Sciatic nerve (tissue), 2 donors: Measurements from ENCODE around the gene ZCCHC13. TPM values are rescaled to one million over a fixed set of nuclear protein-coding genes. Genes with fewer than 3 reads are reported as not detected.
"Not testable (repeated sequence)": the region's sequence is repeated elsewhere in the genome, so short reads cannot be mapped to it uniquely, and the experiment has no call there.

Source experiments
- ATAC-seq: fragments of 200-7000 bp; cut with Tn5 transposase; one replicate; pipeline ENCODE4 v1.9.1; 2020; ENCODE audit warnings: mild to moderate bottlenecking, moderate library complexity
- DNase-seq: peaks from one replicate; pipeline ENCODE4 v3.0.0-alpha.2; 2020; ENCODE audit warnings: low spot score
- intact Hi-C: fragments of 100-400 bp; cut with DNase I; formaldehyde crosslinking; loops from one replicate; pipeline ENCODE4 v1.14.2; 2022
- microRNA-seq: library from miRNA; unstranded; fragments of <30 nt; microRNA quantifications from one replicate; pipeline ENCODE4 v1.2.0, GENCODE V29; 2020
- total RNA-seq: library from RNA; stranded (reverse); fragmentation: NEBNext Ultra II Directional; extraction: Animal tissue kit (Norgen Biotek cat#: 25700); gene quantifications from one replicate; pipeline ENCODE4 v1.2.1, GENCODE V29; 2021
- donor health status: DM: no; HTN: no; CAD: no.
- donor health status: DM: no; HTN: no; CAD: no.

ZCCHC13 gene
- total RNA-seq, 1 donor from 2014 or later = not detected

DNA sequence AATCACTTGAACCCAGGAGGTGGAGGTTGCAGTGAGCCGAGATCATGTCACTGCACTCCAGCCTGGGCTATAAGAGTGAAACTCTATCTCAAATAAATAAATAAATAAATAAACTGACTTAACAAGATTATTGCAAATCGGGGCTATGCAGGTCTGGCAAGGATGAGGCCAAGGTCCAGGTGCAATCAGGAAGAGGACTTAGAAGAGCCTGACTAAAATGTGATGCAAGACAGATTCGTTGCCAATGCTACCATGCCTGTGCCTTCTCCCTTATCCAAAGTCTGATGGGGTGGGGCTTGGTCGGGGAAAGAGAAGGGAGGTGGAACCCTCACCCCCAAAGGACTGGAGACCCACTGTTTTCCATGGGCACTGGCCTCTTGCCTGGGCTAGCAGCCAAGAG is 14.7 kb downstream of the ZCCHC13 start:
- no peak for ATAC-seq
- no peak for DNase-seq
- intact Hi-C loops = no loop called here

GRCh38 chrX:74319321-74319720 is 15.3 kb downstream of the ZCCHC13 start:
- intact Hi-C loops, DNase-seq, ATAC-seq: not testable (repeated sequence)

- intact Hi-C loops = no loop called here
- DNase-seq (no peak), ATAC-seq (no peak)
Measured at GRCh38 chrX:74321191-74321590, 17.2 kb downstream of the ZCCHC13 start.

GRCh38 chrX:74324131-74324530 is 20.2 kb downstream of the ZCCHC13 start:
- intact Hi-C loops = no loop called here
- DNase-seq (no peak), ATAC-seq (no peak)

DNA sequence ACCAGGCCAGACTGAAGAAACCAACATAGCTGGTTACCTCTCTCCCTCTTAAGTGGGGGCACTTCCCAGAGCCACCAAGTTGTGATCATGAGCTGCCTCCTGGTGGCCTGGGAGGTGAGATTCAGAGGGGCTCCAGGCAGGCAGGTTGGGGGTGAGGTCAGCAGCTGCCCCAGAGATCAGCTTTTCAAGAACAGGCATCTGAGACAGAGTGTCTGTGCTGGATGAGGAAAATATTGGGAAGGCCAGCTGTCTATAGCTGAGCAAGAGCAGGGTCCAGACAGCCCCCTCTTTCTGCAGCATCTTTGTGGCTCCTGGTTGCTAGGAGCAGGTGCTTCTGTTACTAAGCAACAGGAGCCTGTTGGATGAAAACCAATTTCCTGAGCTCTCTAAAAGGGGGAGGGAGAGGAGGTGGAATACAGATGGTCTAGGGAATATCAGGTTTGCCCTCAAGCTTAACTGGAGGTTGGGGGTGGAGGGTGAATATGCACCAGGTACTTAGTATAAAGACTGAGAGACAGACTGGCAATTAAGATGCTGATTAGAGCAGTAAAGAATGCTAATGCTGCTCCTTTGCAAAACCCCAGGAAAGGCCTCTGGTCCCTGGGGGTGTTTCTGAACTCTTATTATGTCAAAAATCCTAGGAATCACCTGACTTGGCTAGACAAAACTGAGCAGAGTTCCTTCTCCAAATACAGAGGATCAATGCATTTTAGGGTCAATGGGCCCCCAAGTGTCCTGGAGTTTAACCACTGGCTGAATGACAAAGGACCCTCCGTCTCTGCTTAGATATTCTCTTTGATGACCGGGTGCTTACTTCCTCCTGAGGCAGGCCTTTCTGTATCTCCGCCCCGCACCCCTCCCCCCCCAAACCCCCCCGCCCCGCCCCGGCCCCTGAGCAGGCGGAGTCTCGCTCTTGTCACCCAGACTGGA is 21.4 kb downstream of the ZCCHC13 start:
- ATAC-seq (no peak), DNase-seq (no peak)
- intact Hi-C loops = no loop called here

GRCh38 chrX:74338852-74339251 is 34.9 kb downstream of the ZCCHC13 start:
- no peak for ATAC-seq
- intact Hi-C loops = no loop called here
- DNase-seq = no peak

GRCh38 chrX:74340051-74340450 is 36.1 kb downstream of the ZCCHC13 start:
- intact Hi-C loops = no loop called here
- no peak for DNase-seq
- no peak for ATAC-seq

GRCh38 chrX:74342211-74342610 is 38.2 kb downstream of the ZCCHC13 start:
- ATAC-seq, intact Hi-C loops, DNase-seq: not testable (repeated sequence)

- ATAC-seq (peak; percentile 78), DNase-seq (no peak)
- intact Hi-C loops = no loop called here
Measured at GRCh38 chrX:74343343-74344279, 39.6 kb downstream of the ZCCHC13 start.

- intact Hi-C loops = no loop called here
- ATAC-seq = no peak
- no peak for DNase-seq
Measured at GRCh38 chrX:74344280-74344622, 40.3 kb downstream of the ZCCHC13 start.

DNA sequence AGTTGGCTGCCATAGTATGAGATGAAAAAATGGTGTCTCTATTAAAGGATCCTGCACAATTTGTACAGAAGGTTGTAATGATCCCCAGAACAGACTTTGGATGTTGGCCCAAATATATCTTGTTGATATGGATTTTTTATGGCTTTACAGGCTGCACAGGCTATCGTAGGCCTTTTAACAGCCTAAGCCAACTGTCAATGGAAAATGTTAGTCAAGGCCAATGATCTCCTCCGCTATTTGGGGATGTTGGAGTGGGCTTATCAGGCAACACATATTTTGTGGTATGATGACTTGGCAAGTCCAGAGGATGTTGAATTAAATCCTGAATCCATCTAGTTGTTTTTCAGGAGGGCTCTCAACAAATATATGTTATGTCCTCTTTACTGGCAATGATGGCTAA is 42.1 kb downstream of the ZCCHC13 start:
- ATAC-seq (no peak), DNase-seq (no peak)
- intact Hi-C loops = no loop called here

GRCh38 chrX:74349387-74349786 is 45.4 kb downstream of the ZCCHC13 start:
- no peak for ATAC-seq
- DNase-seq = no peak
- intact Hi-C loops = no loop called here

GRCh38 chrX:74351760-74352159 is 47.8 kb downstream of the ZCCHC13 start:
- no peak for ATAC-seq

DNA sequence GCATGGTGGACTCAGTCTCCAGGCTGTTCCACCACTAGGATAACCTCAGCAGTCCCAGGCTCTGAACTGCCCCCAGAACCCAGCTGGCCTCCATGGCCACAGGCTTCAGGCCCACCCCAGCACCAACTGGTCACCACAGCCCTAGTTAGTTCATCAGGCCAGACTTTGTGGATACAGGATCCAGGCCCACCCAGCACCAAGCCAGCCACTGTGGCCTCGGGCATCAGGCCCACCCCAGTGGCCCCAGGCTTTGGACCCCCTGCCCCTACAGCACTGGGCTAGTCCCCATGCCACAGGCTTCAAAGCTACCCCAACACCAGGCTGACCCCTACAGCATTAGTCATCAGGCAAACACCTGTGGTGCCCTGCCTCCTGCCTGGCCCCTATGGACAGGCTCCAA is 50.0 kb downstream of the ZCCHC13 start:
- DNase-seq (no peak), ATAC-seq (no peak)
- intact Hi-C loops = no loop called here

More at GRCh38 chrX:74351760-74352159, 47.8 kb downstream of the ZCCHC13 start:
- no peak for DNase-seq
- intact Hi-C loops = no loop called here

Small RNA genes lying within 50 kb of the gene (microRNA-seq; reads per million reads assigned to microRNA genes)
- gene MIR374A = 822 reads per million, percentile 80 among the genes with 10 or more reads in this experiment
- 3.6 reads per million, percentile 4 among the genes with 10 or more reads in this experiment for gene MIR545

Other genes with a start within 250 kb of the ZCCHC13 start
- gene SLC16A2, start 117.3 kb downstream of the ZCCHC13 start, total RNA-seq = 18.2 TPM